K562 (cell line): Measurements from ENCODE around the gene SP100. TPM values are rescaled to one million over a fixed set of nuclear protein-coding genes. Genes with fewer than 3 reads are reported as not detected.

Source experiments
- ATAC-seq: fragments of 200-7000 bp; cut with Tn5 transposase; 3 replicates; pipeline ENCODE4 v1.9.1; 2020; ENCODE audit warnings: moderate library complexity
- BruUV-seq: library from RNA; stranded (reverse); fragments of 400-500 nt; replicated peaks from 2 replicates; lab custom pipeline; 2021; lab: Mats Ljungman, UMichigan
- CTCF ChIA-PET: fragments of 300-600 bp; formaldehyde crosslinking; extraction: SDS; loops from one replicate; lab custom pipeline; 2021; ENCODE audit warnings: low intra/inter-chr PET ratio; lab: Yijun Ruan, JAX
- POLR2A ChIA-PET: fragments of 300-600, 350-650 bp; sonication (Branson Sonifier 250); formaldehyde crosslinking; extraction: SDS; loops from one replicate; lab custom pipeline; 2021; ENCODE audit warnings: antibody characterized with exemption, inconsistent platforms; lab: Yijun Ruan, JAX
- DNase-seq, 4 experiments: peaks; one replicate each; pipeline versions ENCODE4 v3.0.0 to v3.0.0-alpha.2; 2011 to 2018; ENCODE audit warnings: low spot score in 3 of 4, mixed read lengths in 3 of 4; ENCODE audit errors: extremely low read depth in 1 of 4
- FAIRE-seq: peaks from 2 replicates; lab custom pipeline; 2011; peaks lifted over from hg19 to GRCh38; lab: Jason Lieb, UNC
- H2AFZ ChIP-seq: 2 replicates; pipeline ENCODE4 v1.6.0; 2011; ENCODE audit warnings: low read depth, low read length, control low read depth, inconsistent platforms
- H3K27ac ChIP-seq: fragments of 200-600 bp; 3 replicates; pipeline ENCODE4 v1.8.0; 2011; ENCODE audit warnings: low read depth, mild to moderate bottlenecking, control low read depth, inconsistent platforms, low read length, moderate library complexity, mixed read lengths; ENCODE audit errors: extremely low read depth
- H3K27me3 ChIP-seq, 2 experiments: fragments of 300-600 bp in 1 of 2; 2 replicates in 1 of 2; 3 replicates in 1 of 2; pipeline versions ENCODE4 v1.6.0 to v1.8.0; 2011; ENCODE audit warnings: inconsistent platforms in 2 of 2, low read length in 2 of 2, mild to moderate bottlenecking in 1 of 2, mixed read lengths in 1 of 2, moderate library complexity in 1 of 2; ENCODE audit not compliant: control insufficient read depth in 2 of 2, insufficient read depth in 2 of 2
- H3K36me3 ChIP-seq: fragments of 300-600 bp; 3 replicates; pipeline ENCODE4 v1.8.0; 2011; ENCODE audit warnings: mild to moderate bottlenecking, low read length, inconsistent platforms; ENCODE audit not compliant: control insufficient read depth, insufficient read depth
- H3K4me1 ChIP-seq, 2 experiments: fragments of 200-600 bp in 1 of 2; replicated peaks in 1 of 2; 2 replicates in 1 of 2; 3 replicates in 1 of 2; pipeline versions ENCODE4 v1.5.1 to v1.8.0; 2011; ENCODE audit warnings: inconsistent platforms in 2 of 2, low read length in 2 of 2, mild to moderate bottlenecking in 1 of 2, mixed read lengths in 1 of 2, moderate library complexity in 1 of 2; ENCODE audit not compliant: control insufficient read depth in 2 of 2, insufficient read depth in 2 of 2
- H3K4me2 ChIP-seq: 2 replicates; pipeline ENCODE4 v1.6.1; 2011; ENCODE audit warnings: low read length, control low read depth, inconsistent platforms, mixed read lengths; ENCODE audit not compliant: insufficient read depth
- H3K4me3 ChIP-seq: fragments of 200-600 bp; sonication (generic), shearing (Covaris generic); 2 replicates; pipeline ENCODE4 v1.5.1; 2016; ENCODE audit warnings: control low read depth, inconsistent platforms
- H3K79me2 ChIP-seq: fragments of 200-600 bp; 3 replicates; pipeline ENCODE4 v1.8.0; 2011; ENCODE audit warnings: low read length, inconsistent platforms; ENCODE audit not compliant: control insufficient read depth, insufficient read depth
- H3K9ac ChIP-seq, 2 experiments: 2 replicates each; pipeline versions ENCODE4 v1.6.0 to v1.6.1; 2011; ENCODE audit warnings: low read depth in 2 of 2, low read length in 2 of 2, control low read depth in 1 of 2, inconsistent platforms in 1 of 2, mild to moderate bottlenecking in 1 of 2, mixed read lengths in 1 of 2; ENCODE audit not compliant: insufficient read depth in 1 of 2
- H3K9me1 ChIP-seq: one replicate; pipeline ENCODE4 v1.6.0; 2011; ENCODE audit warnings: inconsistent platforms, mild to moderate bottlenecking, low read length, moderate library complexity; ENCODE audit not compliant: control insufficient read depth, insufficient read depth
- H3K9me3 ChIP-seq: replicated peaks from 2 replicates; pipeline ENCODE4 v1.5.1; 2011; ENCODE audit warnings: low read depth, low read length, inconsistent platforms; ENCODE audit not compliant: control insufficient read depth, insufficient read depth
- H4K20me1 ChIP-seq: replicated peaks from 2 replicates; pipeline ENCODE4 v1.6.1; 2011; ENCODE audit warnings: low read length, inconsistent platforms, mixed read lengths; ENCODE audit not compliant: control insufficient read depth, insufficient read depth
- ELF4 ChIP-seq: fragments of 450-650 bp; formaldehyde crosslinking; IDR thresholded peaks from 2 replicates; pipeline ENCODE4 v1.4.0; 2022; ENCODE audit warnings: missing genetic modification characterization
- NEUROD1 ChIP-seq: fragments of 150-350 bp; IDR thresholded peaks from 2 replicates; pipeline ENCODE4 v1.6.1; 2014; ENCODE audit warnings: borderline replicate concordance, low read length, low read depth; ENCODE audit not compliant: partially characterized antibody
- NFIX ChIP-seq: fragments of 250-450 bp; sonication (Bioruptor Pico); IDR thresholded peaks from 2 replicates; pipeline ENCODE4 v1.4.0; 2020; ENCODE audit warnings: low read depth, mild to moderate bottlenecking, moderate library complexity
- PHF8 ChIP-seq: fragments of 200-600 bp; sonication (generic); IDR thresholded peaks from 2 replicates; pipeline ENCODE4 v1.6.1; 2012; ENCODE audit warnings: mixed run types, mild to moderate bottlenecking, inconsistent platforms, low read length, moderate library complexity, borderline replicate concordance
- RCOR1 ChIP-seq, 2 experiments: IDR thresholded peaks; 2 replicates each; pipeline ENCODE4 v1.6.1; 2012; ENCODE audit warnings: low read depth in 2 of 2, low read length in 2 of 2, borderline replicate concordance in 1 of 2, improper control_type of control experiment in 1 of 2
- TARDBP ChIP-seq: fragments of 450-650 bp; IDR thresholded peaks from 2 replicates; pipeline ENCODE4 v1.6.1; 2016
- TFAM ChIP-seq: fragments of 250-450 bp; sonication (Bioruptor Pico); conservative IDR thresholded peaks from 2 replicates; pipeline ENCODE4 v1.5.0; 2021; ENCODE audit warnings: mild to moderate bottlenecking, moderate library complexity
- ZNF274 ChIP-seq: IDR thresholded peaks from 2 replicates; pipeline ENCODE4 v1.6.1; 2011; ENCODE audit warnings: low read depth, mild to moderate bottlenecking, low read length, moderate library complexity, borderline replicate concordance
- WGBS: fragments of 100-300 bp; shearing (Covaris generic); methylation state at CpG from one replicate; pipeline ENCODE4 v1.1.6; 2016; ENCODE audit warnings: low coverage, mixed read lengths; ENCODE audit not compliant: insufficient coverage; ENCODE audit errors: missing lambda C conversion rate; 5-methylcytosine and 5-hydroxymethylcytosine counted together
- in situ Hi-C: fragments of 300-500 bp; cut with MboI; formaldehyde crosslinking; loops from 4 replicates; pipeline ENCODE4 v1.15.0; 2018; ENCODE audit warnings: inconsistent platforms, mixed read lengths
- intact Hi-C: fragments of 100-400 bp; cut with micrococcal nuclease; formaldehyde crosslinking; loops from 2 replicates; pipeline ENCODE4 v1.14.2; 2022
- polyA plus RNA-seq, 8 experiments: library from polyadenylated mRNA; depleted of rRNA in 4 of 8; stranded (reverse) in 5 of 8; unstranded in 3 of 8; fragments of >200 nt; fragmentation: Nextera tagmentation in 2 of 8; fragmentation: Illumina TruSeq in 1 of 8; extraction: Ambion mirVana in 2 of 8; extraction: Trizol in 1 of 8; gene quantifications; 2 replicates each; pipeline versions ENCODE4 v1.2.1 to v1.2.3, GENCODE V29; 2011 to 2014; ENCODE audit warnings: inconsistent platforms in 1 of 8, missing spikeins in 1 of 8
- total RNA-seq, 7 experiments: library from RNA; depleted of rRNA in 6 of 7; stranded (reverse); fragments of >200 nt in 6 of 7; fragmentation: Illumina TruSeq in 2 of 7; extraction: Trizol in 2 of 7; gene quantifications; 2 replicates each; pipeline versions ENCODE4 v1.2.1 to v1.2.3, GENCODE V29; 2011 to 2021; ENCODE audit warnings: low replicate concordance in 1 of 7
- TF ChIP-seq, protein P1 (sequence below): fragments of 250-450 bp; sonication (Bioruptor Pico); IDR thresholded peaks from 2 replicates; pipeline ENCODE4 v1.5.1; 2021; ENCODE audit warnings: mild to moderate bottlenecking
- TF ChIP-seq, protein P2 (sequence below): sonication (generic); formaldehyde crosslinking; IDR thresholded peaks from 2 replicates; pipeline ENCODE4 v1.8.0; 2023; ENCODE audit warnings: mild to moderate bottlenecking, missing genetic modification reagents
- TF ChIP-seq, protein P3 (sequence below): IDR thresholded peaks from 2 replicates; pipeline ENCODE4 v1.6.1; 2016; ENCODE audit warnings: missing genetic modification characterization, missing compliant biosample characterization
- TF ChIP-seq, protein P4 (sequence below), 2 experiments: fragments of 250-450 bp in 1 of 2; fragments of 450-650 bp in 1 of 2; sonication (Bioruptor Pico) in 1 of 2; IDR thresholded peaks; 2 replicates each; pipeline versions ENCODE4 v1.6.1 to v1.8.0; 2016 to 2021; ENCODE audit warnings: mild to moderate bottlenecking in 2 of 2, moderate library complexity in 2 of 2, missing compliant biosample characterization in 1 of 2, missing genetic modification characterization in 1 of 2

The SP100 gene
- total and polyA plus RNA-seq, 9 of the 15 experiments (the other 6 are each of a cell fraction or from before 2014, with no cell fraction given) = 19.2 to 39.2 (median 34.6) TPM

DNA sequence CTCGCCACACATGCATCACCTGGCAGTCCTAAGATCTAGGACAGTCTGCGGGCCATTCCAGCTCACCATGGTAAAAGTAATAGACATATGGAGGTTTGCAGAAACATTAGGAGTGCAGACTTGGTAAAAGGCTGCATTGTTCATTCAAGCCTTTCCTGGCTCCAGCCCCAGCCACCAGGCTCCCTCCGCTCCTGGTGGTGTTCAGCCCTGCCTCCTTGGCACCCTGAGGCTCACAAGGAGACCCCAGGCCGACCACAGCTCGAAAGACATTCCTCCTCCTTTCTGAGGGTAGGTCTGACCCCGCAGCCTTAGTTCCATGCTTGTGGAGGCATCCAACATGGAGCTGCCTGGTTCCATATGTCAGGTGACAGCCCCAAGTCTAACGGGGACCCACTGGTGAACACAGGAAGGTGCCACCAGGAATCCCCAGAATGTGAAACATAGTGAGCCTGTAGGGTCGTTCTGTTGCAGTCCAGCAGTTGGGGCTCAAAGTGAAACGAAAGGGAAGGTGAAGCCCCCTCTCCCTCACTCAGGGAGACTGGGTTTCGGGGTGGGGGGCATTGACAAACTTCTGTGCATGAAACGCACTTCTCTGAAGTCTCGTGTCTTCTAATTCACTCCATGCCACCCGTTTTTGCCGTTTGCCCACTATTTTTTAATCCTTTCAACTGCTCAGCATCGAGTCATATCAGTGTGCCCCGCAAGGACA lies 5.0 kb upstream of the SP100 start:
- FAIRE-seq = no peak
- Histone ChIP-seq H3K4me1 (peaks cover 16 to 20% of the 10 kb centered on the region in 2 experiments; a peak in 4 of 5 replicates), H3K9me3 (no peaks in the 10 kb centered on the region), H3K79me2 (peaks cover under 1% of the 10 kb centered on the region; the same call in 2 of the 3 replicates), H4K20me1 (no peaks in the 10 kb centered on the region), H3K9ac (peak overlapping the region; percentile 76 to 92), H3K27me3 (no peaks in the 10 kb centered on the region), H3K4me3 (peak overlapping the region; percentile 42), H2AFZ (peak overlapping the region; percentile 99), H3K27ac (peak overlapping the region; percentile 70; the same call in 1 of the 3 replicates), H3K9me1 (no peaks in the 10 kb centered on the region), H3K4me2 (peak overlapping the region; percentile 87), H3K36me3 (no peaks in the 10 kb centered on the region)
- intact Hi-C loops (loop anchor here (10.0 kb wide), 1 partner anchor 304 kb away; the partner anchor contains the start of gene CAB39), in situ Hi-C loops (no loop called here)
- DNase-seq = no peak
- ChIA-PET CTCF (no interaction called here), POLR2A (interaction anchor here (0.5 to 1.4 kb wide), 4 partner anchors 11 to 247 kb away, joined by 3 to 4 read pairs (median 3); no protein-coding TSS in a partner anchor)
- ATAC-seq = no peak
- no TSS peak for BruUV-seq
- WGBS = 40% methylated on average over 13 of the region's 16 CpGs
- TF ChIP-seq ELF4 (CRISPR knock-in tag) (no peak), TARDBP (no peak), NFIX (CRISPR knock-in tag) (no peak), RCOR1 (IDR thresholded peaks at IDR 0.05; ENCODE audit: borderline replicate concordance in 1 of 2, low read depth in 2 of 2, low read length in 2 of 2) (no peak), PHF8 (no peak), TFAM (CRISPR knock-in tag) (no peak), NEUROD1 (no peak), ZNF274 (no peak)
- TF ChIP-seq, protein P1, sequence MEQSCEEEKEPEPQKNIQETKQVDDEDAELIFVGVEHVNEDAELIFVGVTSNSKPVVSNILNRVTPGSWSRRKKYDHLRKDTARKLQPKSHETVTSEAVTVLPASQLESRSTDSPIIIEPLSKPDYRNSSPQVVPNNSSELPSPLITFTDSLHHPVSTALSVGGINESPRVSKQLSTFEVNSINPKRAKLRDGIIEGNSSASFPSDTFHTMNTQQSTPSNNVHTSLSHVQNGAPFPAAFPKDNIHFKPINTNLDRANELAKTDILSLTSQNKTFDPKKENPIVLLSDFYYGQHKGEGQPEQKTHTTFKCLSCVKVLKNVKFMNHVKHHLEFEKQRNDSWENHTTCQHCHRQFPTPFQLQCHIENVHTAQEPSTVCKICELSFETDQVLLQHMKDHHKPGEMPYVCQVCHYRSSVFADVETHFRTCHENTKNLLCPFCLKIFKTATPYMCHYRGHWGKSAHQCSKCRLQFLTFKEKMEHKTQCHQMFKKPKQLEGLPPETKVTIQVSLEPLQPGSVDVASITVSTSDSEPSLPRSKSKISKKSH (CRISPR knock-in tag) = no peak
- TF ChIP-seq, protein P2, sequence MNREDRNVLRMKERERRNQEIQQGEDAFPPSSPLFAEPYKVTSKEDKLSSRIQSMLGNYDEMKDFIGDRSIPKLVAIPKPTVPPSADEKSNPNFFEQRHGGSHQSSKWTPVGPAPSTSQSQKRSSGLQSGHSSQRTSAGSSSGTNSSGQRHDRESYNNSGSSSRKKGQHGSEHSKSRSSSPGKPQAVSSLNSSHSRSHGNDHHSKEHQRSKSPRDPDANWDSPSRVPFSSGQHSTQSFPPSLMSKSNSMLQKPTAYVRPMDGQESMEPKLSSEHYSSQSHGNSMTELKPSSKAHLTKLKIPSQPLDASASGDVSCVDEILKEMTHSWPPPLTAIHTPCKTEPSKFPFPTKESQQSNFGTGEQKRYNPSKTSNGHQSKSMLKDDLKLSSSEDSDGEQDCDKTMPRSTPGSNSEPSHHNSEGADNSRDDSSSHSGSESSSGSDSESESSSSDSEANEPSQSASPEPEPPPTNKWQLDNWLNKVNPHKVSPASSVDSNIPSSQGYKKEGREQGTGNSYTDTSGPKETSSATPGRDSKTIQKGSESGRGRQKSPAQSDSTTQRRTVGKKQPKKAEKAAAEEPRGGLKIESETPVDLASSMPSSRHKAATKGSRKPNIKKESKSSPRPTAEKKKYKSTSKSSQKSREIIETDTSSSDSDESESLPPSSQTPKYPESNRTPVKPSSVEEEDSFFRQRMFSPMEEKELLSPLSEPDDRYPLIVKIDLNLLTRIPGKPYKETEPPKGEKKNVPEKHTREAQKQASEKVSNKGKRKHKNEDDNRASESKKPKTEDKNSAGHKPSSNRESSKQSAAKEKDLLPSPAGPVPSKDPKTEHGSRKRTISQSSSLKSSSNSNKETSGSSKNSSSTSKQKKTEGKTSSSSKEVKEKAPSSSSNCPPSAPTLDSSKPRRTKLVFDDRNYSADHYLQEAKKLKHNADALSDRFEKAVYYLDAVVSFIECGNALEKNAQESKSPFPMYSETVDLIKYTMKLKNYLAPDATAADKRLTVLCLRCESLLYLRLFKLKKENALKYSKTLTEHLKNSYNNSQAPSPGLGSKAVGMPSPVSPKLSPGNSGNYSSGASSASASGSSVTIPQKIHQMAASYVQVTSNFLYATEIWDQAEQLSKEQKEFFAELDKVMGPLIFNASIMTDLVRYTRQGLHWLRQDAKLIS = no peak
- TF ChIP-seq, protein P3, sequence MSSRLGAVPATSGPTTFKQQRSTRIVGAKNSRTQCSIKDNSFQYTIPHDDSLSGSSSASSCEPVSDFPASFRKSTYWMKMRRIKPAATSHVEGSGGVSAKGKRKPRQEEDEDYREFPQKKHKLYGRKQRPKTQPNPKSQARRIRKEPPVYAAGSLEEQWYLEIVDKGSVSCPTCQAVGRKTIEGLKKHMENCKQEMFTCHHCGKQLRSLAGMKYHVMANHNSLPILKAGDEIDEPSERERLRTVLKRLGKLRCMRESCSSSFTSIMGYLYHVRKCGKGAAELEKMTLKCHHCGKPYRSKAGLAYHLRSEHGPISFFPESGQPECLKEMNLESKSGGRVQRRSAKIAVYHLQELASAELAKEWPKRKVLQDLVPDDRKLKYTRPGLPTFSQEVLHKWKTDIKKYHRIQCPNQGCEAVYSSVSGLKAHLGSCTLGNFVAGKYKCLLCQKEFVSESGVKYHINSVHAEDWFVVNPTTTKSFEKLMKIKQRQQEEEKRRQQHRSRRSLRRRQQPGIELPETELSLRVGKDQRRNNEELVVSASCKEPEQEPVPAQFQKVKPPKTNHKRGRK = no peak
- TF ChIP-seq, protein P4, sequence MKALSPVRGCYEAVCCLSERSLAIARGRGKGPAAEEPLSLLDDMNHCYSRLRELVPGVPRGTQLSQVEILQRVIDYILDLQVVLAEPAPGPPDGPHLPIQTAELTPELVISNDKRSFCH (CRISPR knock-in tag; IDR thresholded peaks at IDR 0.05) = no peak
- TF ChIP-seq, protein P4 (tag; IDR thresholded peaks at IDR 0.05) = no peak
